NCI-H82 (cell line): ENCODE measurements around the gene LIN7A.
A peak's percentile ranks its signal among the peaks of the same experiment; 100 is the strongest.

Source experiments
- DNase-seq: peaks from one replicate; lab custom pipeline; 2025; lab: John Stamatoyannopoulos, UW

LIN7A gene, protein sequence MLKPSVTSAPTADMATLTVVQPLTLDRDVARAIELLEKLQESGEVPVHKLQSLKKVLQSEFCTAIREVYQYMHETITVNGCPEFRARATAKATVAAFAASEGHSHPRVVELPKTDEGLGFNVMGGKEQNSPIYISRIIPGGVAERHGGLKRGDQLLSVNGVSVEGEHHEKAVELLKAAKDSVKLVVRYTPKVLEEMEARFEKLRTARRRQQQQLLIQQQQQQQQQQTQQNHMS

DNA sequence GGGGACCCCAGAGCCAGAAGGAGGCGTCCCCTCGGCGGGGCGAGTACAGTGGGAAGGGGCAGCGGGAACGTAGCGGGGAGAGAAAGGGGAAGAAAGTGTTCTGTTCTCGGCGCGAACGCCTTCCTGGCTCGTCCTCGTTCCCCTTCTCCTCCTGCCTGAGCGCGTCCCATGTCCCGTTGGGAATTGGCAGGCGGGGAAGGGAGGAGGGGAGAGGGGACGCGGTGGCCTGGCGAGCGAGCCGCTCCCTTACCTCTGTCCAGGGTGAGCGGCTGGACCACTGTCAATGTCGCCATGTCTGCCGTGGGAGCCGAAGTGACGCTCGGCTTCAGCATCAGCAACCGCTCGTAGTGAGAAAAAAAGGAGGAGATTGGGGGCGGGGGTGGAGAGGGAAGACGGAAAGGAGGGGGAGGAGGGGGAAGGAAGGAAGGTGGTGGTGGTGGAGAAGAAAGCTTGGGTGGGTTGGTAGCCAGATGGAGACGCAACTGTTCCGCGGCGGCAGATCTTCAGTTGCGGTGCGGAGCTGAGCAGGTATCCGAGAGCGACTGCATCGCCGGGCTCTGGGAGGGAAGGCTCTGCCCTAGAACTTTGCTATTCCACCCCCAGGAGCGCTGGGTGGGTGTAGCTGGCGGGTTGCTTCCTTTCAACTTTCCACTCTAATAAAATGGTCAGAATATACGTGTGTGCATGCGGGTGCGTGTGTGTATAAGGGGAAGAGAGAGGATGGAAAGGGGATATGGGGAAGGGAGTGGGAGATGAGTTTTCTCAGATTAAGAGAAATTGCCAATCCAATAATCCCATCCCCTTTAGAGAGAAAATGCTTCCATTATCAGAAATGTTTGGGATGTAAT lies at the start of gene LIN7A:
LIN7A (minus strand) TSS at position 544 of the 848 bp plus-strand sequence; CDS start at position 332, 212 bp downstream.
- DNase-seq, result peak; percentile 86

DNA sequence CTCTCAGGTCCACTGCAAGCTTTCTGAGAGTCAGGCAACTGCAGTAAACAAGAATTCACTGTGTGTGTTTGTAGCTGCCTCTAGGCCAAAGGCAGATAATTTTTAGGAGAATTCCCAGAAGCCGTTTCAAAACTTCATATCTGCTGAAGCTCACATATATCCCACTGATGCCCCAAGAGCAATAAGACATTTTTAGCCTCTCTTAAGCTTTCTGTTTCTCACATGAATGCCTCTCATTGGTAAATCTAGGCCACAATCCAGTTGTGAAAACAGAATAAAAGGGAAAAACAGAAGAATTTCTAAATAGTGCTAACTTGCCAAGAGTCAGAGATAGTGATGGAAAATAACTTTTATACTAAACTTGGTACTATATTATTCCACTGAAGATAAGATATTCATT lies 48.5 kb upstream of the LIN7A start:
- no peak for DNase-seq

DNA sequence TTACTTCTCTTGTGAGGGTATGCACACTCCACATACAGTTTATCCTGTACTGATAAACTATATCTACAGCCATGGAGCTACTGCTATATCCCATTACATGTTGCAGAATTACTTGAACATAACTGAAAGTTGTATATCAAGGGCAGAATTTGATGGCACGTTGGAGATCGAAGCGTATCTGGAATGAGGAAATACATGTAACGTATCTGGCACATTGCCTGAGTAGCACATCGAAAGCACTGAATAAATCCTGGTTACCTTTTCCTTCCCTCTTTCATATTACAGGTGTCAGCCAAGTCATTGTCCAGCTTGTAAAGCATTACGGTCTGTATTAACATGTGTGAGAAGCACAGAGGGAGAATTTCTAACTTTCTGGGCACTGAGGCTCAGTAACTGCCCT lies 42.1 kb upstream of the LIN7A start:
- DNase-seq, result no peak

DNA sequence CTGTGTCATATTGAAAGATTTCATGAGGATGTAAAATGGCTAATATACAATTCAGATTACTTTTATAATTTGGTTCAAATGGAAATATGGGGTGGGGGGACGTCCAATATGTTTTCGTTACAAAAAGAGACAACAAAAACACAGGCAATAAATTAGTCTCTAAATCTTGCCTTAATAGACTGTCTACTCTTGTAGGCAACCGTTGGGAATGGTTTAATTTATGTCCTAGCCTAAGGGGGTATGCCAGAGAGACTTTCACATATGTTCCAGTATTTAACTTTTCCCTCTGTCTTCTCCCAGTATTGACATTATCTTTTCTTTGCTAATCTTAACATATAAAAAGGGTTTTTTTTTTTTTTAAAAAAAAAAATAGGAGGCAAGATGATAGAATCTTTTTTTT lies 41.5 kb upstream of the LIN7A start:
- DNase-seq, result no peak

DNA sequence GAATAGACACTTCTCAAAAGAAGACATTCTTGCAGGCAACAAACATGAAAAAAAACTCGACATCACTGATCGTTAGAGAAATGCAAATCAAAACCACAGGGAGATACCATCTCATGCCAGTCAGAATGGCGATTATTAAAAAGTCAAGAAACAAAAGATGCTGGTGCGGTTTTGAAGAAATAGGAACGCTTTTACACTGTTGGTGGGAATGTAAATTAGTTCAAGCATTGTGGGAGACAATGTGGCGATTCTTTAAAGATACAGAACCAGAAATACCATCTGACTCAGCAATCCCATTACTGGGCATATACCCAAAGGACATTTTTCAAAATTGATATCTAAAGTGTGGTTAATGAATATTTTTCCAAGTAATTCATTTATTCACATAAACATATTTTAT lies 39.6 kb upstream of the LIN7A start:
- DNase-seq, result no peak

DNA sequence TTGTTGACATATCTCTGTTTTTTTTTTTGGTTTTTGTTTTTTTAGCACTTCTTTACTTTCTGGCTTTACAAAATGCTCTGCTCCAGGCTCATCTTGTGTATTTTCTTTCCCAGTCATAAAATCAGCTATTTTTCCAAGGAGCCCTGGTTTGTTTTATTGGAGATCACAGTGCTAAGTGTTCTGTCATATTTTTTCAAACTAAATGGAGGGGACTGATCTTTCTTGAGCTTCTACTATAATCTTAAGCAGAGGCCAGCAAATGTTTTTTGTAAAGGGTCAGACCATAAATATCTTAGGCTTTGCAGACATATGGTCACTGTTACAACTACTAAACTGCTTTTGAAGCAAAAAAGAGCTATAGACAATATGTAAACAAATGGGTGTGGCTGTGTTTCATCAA lies 30.6 kb upstream of the LIN7A start:
- no peak for DNase-seq

DNA sequence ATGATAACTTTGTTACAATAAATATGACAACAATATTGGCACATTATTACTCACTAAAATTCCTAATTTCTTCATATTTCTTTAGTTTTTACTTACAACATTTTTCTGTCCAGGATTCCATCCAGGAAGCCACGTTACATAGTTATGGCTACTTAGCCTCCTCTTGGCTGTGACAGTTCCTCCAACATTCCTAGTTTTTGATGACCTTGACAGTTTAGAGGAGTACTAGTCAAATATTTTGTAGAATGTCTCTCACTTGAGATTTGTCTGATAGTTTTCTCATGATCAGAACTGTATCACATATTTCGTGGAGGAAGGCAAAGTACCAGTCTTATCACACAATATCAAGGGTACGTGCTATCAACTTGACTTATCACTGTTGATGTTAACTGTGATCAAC lies 29.8 kb upstream of the LIN7A start:
- DNase-seq, result no peak

DNA sequence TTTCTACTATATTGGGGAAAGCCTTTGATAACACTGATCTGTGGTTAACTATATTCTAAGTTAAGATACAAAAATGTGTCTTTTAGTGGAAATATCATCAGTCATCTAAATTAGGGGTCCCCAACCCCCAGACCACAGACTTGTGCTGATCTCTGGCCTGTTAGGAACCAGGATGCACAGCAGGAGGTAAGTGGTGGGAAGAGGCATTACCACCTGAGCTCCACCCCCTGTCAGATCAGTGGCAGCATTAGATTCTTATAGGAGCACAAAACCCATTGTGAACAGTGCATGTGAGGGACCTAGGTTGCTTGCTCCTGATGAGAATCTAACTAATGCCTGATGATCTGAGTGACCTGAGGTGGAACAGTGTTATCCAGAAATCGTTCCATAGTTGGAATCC lies 28.3 kb upstream of the LIN7A start:
- no peak for DNase-seq

DNA sequence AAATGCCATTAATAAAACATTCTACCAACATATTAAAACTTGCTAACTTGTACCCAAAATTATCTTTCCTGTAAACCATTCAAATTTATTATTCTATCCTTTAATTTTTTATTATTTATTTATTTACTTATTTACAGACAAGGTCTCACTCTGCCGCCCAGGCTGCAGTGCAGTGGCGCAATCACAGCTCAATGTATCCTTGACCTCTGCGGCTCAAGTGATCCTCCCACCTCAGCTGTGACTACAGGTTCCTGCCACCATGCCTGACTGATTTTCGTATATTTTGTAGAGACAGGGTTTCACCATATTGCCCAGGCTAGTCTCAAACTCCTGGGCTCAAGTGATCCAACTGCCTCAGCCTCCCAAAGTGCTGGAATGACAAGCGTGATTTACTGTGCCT lies 20.4 kb upstream of the LIN7A start:
- DNase-seq, result no peak

DNA sequence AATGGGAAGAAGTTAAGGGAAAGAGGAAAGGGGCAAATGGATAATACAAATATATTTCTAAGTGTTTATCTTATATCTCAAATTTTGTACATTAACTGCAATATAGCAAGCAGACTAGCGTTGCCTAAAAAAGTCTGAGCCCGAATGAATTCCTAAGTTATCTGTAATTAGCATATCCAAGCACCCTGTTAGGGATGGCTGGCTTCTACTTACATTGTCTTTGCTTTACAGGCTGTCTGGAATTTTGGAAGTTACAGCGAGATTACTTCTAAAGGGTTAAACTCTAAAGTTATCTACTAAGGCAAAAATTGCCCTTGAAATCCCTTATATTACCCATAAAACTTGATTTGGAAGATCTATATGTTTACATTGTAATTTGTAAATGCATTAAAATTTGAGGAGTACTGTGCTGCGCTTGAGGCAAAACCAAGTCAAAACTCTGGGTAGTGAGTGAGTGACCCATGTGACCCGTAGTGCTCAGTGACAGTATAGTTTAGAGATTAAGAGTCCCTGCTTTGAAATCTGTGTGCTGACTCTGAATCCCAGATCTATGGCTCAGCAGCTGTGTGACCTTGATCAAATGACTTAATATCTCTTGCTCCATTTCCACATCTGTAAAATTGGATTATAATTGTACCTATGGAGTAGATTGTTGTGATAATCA lies 17.3 kb upstream of the LIN7A start:
- DNase-seq, result peak; percentile 29

DNA sequence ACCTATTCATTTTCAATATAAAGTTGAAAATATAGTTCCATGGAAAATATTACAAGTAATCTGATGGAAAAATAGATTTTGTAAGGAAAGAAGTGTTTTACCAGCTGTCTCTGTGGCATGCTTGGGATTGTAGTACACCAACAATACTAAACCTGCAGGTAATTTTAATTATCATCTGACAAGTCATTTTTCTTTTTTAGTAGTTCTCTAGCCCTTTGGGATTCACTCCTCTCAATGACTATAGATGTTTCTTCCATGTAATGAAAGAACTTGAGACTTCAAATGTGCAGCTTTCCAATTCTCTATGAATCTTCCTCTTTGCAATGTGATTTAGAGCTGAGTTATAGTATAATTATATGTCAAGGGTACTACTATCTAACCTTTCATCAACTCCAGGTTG lies 14.7 kb upstream of the LIN7A start:
- no peak for DNase-seq

DNA sequence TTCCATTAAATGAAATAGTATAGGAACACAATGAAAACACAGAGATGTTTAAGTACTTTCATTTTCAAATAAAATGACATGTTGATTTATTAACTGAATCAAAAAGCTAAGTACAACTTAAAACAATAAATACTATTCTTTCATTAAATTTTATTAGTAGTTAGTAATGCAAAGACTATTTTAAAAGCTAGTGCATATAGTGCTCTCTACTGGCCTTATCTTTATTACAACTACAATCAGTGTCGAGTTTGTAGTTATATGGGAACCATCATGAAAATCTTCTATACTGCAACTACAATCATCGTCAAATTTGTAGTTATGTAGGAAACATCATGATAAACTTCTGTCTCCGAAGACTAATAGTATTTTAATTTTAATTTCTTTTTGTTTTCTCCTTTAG lies 8.9 kb upstream of the LIN7A start:
- DNase-seq, result no peak

DNA sequence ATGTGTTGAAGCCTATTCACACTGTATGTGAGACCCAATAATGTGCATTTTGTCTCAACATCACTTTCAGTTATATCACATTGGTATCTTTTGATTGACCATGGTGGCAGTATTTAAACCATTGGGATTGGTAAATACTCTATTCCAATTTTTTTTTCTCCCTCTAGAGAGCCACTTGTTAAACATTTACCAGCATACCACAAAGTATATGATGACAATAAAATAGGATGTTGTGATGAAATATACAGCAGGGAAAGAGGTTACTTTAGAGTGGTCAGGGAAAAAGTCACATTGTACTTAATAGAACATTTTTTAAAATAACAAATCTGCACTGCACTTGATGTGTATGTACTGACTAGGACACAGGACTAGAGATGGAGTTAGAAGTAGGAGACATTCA lies 5.6 kb upstream of the LIN7A start:
- no peak for DNase-seq

DNA sequence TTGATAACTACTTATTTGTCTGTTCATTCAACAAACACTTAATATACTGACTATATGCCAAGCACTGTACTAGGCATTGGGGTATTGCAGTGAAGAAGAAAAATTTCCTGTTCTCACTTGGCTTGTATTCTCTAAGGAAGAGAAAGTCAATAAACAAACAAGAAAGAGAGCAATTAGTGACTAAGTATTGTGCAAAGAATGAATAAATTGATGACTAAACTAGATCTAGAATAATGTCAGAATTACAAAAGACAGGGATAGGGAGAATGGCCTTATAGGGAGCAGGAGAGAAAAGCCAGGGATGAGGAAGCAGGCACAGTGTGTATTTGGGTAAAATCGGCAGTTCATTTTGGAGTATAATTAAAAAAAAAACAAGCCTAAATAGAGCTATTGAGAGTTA lies 4.2 kb upstream of the LIN7A start:
- no peak for DNase-seq

DNA sequence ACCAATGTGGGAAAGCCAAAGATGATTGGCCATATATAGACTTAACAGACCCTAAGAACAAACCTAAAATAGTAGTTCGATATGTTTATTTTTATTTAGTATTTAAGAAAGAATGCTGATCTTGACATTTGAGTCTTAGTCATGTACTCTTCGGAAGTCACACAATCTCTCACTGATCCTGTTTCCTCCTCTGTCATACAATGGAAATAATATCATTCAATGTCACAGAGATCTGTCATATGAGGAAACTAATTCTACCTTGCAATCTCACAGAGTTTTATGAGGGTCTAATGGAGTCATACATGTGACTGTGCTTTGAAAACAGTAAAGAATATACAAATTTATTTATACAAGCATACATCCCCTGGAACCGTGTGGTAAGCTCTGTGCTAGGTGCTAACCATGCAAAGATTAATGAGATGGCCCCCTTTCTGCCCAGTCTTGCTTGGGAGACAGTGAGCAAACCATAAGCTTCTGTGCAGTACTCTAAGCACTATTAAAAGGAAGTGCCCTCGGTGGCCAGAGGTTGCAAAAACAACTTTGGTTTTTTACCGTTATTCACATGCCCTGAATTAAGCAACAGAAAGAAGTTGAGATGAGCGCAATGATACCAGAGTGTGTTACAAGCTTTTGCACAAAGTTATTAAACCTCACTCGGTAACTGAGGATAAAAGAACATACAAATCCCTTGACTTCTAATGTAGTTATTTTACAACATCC lies 1.7 kb upstream of the LIN7A start:
- no peak for DNase-seq

DNA sequence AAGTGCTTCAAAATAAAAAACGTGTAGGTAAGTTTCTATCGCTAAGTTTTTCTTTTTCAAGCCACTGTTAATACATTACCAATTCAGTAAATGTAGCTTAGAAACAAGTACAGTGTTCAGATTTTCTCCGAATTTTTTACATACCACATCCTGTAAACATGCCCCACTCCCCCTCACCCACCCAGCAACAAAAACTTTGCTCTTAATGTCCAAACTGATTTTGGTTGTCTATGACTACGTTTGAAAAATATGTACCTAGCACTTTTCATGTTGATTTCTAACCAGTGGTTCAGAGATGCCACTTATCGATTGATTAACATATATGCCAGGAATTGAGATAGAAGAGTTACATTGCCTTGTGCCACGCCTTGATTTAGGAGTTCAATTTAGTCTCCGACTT lies 663 bp upstream of the LIN7A start:
- no peak for DNase-seq

DNA sequence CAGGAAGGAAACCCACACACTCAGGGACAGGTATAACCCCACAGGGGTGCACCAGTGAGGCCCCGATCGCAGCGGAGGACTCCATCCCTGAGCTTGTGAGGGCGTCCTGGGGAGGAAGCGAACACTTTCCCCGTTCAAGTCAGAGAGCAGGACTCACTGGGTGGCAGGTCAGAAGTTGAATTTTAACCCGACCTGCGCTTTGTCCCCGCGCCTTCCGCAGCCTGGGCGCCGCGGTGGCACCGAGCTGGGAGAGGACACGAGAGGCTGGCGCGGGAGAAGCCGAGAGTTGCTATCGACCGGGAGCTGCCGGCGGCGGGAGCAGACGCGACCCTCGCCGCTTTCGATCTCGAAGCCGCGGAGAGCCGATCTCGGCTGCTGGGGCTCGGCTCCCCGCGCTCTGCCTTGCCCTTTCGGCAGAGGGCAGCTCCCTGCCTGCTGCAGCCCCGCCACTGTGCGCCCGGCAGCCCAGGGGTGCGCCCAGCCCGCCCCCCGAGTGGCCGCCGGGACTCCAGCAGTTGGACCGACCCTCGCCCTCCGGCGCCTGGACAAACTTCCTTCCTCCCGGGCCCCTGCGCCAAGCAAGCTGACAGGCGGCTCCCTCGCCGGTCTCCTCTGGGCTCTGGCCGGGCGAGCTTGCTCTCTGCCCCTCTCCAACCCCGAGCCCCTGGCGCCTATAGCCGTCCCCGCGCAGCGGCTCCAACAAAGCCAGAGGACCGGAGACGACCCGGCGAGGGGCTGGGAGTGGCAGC lies 918 bp downstream of the LIN7A start:
- DNase-seq, result peak; percentile 76

DNA sequence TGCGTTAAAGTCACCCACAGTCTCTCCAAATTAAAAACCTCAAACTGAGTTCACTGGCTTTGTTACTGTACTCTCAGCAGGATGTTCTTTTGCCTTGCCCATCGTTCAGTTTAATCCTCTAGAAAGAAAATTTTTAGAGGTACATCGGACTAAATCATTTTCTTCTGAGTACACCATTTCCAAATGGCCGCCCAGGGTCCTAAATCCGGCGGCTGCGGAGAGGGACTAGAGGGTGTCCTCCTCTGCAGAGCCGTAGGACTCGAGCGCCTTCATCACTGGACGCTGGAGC lies 1.4 kb downstream of the LIN7A start:
- DNase-seq, result peak; percentile 75

DNA sequence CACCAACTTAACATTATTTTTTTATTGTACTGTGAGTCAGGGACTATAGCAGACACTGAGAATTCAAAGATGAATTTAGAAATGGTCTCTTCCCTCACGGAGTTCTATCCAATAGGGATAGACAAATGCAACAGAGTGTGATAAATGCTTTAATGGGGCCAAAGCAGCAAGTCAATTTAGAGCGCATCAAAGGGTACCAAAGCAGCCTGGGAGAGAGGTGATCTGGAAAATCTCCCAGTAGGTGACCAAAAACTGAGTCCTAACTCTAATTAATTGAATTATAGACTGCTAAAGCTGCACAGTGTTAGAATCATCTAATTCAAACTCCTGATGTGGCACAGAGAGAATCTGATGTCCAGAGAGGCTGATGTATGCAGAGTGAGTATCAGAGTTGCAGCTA lies 2.6 kb downstream of the LIN7A start:
- DNase-seq, result peak; percentile 16

DNA sequence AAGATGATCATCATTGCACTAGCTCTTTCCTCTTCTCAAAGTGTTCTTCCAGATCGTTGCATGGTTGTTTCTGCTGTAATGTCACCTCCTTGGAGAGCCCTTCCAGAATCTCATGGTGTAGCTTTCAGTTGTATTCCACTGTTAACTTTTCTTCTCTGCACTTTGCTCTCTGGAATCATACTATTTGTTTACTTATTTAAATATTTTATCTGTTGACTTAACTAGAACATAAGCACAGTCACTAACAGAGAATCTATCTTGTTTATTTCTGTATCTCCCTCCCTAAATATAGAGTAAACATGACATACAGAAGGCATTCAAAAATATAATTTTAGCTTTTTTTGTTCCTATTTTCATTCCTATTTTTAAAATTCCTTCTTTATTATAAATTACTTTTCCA lies 11.8 kb downstream of the LIN7A start:
- no peak for DNase-seq

DNA sequence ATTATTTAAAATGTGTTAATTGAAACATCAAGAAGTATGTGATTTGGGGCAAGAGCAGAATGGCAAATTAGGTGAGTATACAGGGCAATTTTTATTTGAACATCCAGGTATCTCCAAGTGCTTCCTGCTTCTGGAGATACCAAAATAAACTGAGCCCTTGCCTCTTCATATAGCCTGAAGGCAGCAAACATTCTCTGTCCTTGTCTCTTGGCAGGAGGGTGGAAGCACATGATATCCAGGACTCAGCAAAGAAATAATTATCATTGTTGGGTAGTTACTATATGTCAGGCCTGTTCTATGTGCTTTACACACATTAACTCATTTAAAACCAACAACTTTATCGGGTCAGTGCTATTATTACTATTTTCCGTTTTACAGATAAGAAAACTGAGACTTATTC lies 12.5 kb downstream of the LIN7A start:
- DNase-seq, result no peak

DNA sequence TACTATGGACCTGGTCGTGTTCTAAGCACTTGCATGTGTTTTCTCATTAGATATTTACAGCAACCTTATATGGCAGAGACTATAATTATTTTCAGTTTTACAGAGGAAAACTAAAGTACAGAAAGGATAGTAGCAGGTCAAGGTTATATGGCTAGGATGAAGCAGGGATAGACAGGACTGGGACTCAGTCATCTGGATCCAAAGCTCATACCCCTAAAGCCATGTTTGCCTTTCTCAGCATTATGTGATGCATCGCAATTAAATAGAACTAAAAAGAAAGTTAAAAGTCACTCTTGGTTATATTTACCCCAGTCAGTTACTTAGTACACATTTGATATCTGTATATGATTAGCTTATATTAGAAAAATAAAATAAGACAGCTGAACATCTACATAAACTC lies 13.3 kb downstream of the LIN7A start:
- no peak for DNase-seq
